Mesendoderm (in vitro differentiated cells): Measurements from ENCODE around the gene BRICD5.

Source experiments
- DNase-seq: peaks from one replicate; pipeline ENCODE4 v3.0.0; 2013
- H2AK5ac ChIP-seq: 2 replicates; pipeline ENCODE4 v1.6.1; 2013; ENCODE audit warnings: low read length, inconsistent platforms
- H2BK120ac ChIP-seq: 2 replicates; pipeline ENCODE4 v1.6.1; 2013; ENCODE audit warnings: low read depth, mild to moderate bottlenecking, low read length, moderate library complexity, mixed read lengths
- H2BK15ac ChIP-seq: replicated peaks from 2 replicates; pipeline ENCODE4 v1.6.1; 2013; ENCODE audit warnings: low read depth, mild to moderate bottlenecking, moderate library complexity
- H2BK5ac ChIP-seq: 2 replicates; pipeline ENCODE4 v1.6.1; 2013; ENCODE audit warnings: low read length, inconsistent platforms
- H3K18ac ChIP-seq: 2 replicates; pipeline ENCODE4 v1.6.1; 2013; ENCODE audit warnings: mild to moderate bottlenecking, low read length, mixed read lengths
- H3K23ac ChIP-seq: one replicate; pipeline ENCODE4 v1.6.1; 2013; ENCODE audit warnings: low read length
- H3K27ac ChIP-seq: 2 replicates; pipeline ENCODE4 v1.5.1; 2013; ENCODE audit warnings: low read depth, mild to moderate bottlenecking, inconsistent platforms, low read length, moderate library complexity
- H3K27me3 ChIP-seq: 2 replicates; pipeline ENCODE4 v1.6.1; 2013; ENCODE audit warnings: low read length, control low read depth, mild to moderate bottlenecking, inconsistent platforms; ENCODE audit not compliant: insufficient read depth, poor library complexity
- H3K36me3 ChIP-seq: 2 replicates; pipeline ENCODE4 v1.6.1; 2013; ENCODE audit warnings: low read length, inconsistent platforms; ENCODE audit not compliant: control insufficient read depth, insufficient read depth
- H3K4ac ChIP-seq: one replicate; pipeline ENCODE4 v1.6.1; 2013; ENCODE audit warnings: low read depth, mild to moderate bottlenecking, low read length, moderate library complexity
- H3K4me1 ChIP-seq: 2 replicates; pipeline ENCODE4 v1.6.1; 2013; ENCODE audit warnings: low read depth, low read length, inconsistent platforms; ENCODE audit not compliant: control insufficient read depth
- H3K4me2 ChIP-seq: 2 replicates; pipeline ENCODE4 v1.6.1; 2013; ENCODE audit warnings: low read length
- H3K4me3 ChIP-seq: 2 replicates; pipeline ENCODE4 v1.5.1; 2013; ENCODE audit warnings: mild to moderate bottlenecking, low read length
- H3K56ac ChIP-seq: one replicate; pipeline ENCODE4 v1.6.1; 2013; ENCODE audit warnings: low read length
- H3K79me1 ChIP-seq: 2 replicates; pipeline ENCODE4 v1.6.1; 2013; ENCODE audit warnings: low read length, inconsistent platforms
- H3K79me2 ChIP-seq: 2 replicates; pipeline ENCODE4 v1.6.1; 2013; ENCODE audit warnings: mild to moderate bottlenecking, low read length; ENCODE audit not compliant: control insufficient read depth, insufficient read depth
- H3K9ac ChIP-seq: 2 replicates; pipeline ENCODE4 v1.6.1; 2013; ENCODE audit warnings: low read length, inconsistent platforms
- H4K5ac ChIP-seq: one replicate; pipeline ENCODE4 v1.6.1; 2013; ENCODE audit warnings: low read length
- H4K8ac ChIP-seq: one replicate; pipeline ENCODE4 v1.6.1; 2013; ENCODE audit warnings: low read depth, mild to moderate bottlenecking, control low read depth, low read length, moderate library complexity
- WGBS: extraction: QIAGEN DNeasy Blood & Tissue Kit; methylation state at CpG from one replicate; pipeline ENCODE4 v1.1.7; 2013; ENCODE audit warnings: low lambda C conversion rate, missing lambda C conversion rate; ENCODE audit not compliant: insufficient coverage; ENCODE audit errors: extremely low coverage; 5-methylcytosine and 5-hydroxymethylcytosine counted together

Gene BRICD5

DNA sequence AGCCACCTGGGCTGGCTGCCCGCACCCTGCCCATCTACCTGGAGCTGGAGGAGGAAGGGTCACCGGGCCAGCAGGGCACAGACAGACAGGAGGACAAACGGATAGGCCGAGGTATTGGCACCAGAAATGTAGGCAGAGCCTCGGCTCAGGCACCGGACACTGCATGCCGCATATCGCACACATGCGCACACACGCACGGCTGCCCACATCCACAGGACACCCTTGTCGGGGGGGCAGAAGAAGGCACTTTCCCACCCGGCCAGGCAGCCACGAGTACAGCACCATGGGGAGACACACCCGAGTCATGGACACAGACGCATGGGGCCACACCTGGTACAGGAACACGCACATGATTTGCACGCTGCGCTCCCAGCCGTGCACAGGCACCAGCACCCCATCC lies 28.7 kb downstream of the BRICD5 start:
- H2BK120ac ChIP-seq = no peak overlapping the region
- WGBS = no CpG with 5 or more reads among the region's 20 CpGs

DNA sequence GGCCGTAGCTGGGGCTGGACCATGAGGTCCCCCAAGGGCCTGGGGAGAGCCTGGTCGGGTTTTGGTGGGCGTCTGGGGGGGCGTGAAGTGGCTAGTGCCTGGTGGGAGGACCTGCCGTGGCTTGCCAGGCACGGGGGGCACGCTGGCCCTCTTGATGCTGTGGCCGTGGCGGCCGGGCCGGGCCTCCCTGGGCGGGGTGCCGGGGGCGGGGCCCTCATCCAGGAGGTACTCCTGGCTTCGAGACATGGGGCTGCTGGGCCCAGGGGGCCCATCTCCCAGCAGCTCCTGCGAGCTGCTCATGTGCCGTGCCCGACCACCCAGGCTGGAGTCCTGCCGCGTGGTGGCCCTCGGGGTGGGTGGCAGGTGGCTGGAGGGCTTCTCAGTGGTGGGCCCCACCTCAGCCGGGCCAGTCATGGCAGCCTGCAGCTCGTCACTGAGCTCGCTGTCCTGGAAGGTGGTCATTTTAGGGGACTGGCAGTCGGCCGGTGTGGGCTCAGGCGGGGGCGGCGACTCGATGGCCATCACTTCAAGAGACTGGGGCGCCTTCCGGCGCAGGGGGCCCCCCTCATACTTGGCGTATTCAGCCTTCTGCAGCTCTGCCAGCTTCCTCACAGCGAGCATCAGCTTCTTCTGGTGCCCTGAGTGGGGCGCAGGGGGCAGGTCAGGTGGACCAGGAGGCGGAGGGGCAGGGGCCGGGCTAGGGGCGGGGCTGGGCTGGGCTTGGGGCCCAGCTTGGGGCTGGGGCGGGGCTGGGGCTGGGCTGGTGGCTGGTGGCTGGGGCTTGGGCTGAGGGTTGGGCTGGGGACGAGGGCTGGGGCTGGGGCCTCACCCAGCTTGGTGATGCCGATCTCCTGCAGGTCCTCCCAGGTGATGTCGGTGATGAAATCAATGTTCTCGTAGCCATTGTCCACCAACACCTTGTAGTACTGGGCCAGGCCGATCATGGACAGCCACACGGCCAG lies 29.4 kb downstream of the BRICD5 start:
- no peak overlapping the region for H2AK5ac ChIP-seq
- no peak overlapping the region for H4K5ac ChIP-seq
- no peak overlapping the region for H3K4me2 ChIP-seq
- H4K8ac ChIP-seq = no peak overlapping the region
- no peak overlapping the region for H3K56ac ChIP-seq
- peaks cover 2% of the 10 kb centered on the region for H3K36me3 ChIP-seq
- H3K4me3 ChIP-seq = no peak overlapping the region
- no peak overlapping the region for H3K4ac ChIP-seq
- no CpG with 5 or more reads among the region's 46 CpGs for WGBS
- DNase-seq = no peak
- no peak overlapping the region for H2BK120ac ChIP-seq
- H3K18ac ChIP-seq = no peak overlapping the region
- no peak overlapping the region for H3K9ac ChIP-seq
- no peaks in the 10 kb centered on the region for H3K79me2 ChIP-seq
- no peaks in the 10 kb centered on the region for H3K79me1 ChIP-seq
- H2BK15ac ChIP-seq = no peak overlapping the region
- H3K27ac ChIP-seq = no peak overlapping the region
- H3K27me3 ChIP-seq = no peaks in the 10 kb centered on the region
- H3K23ac ChIP-seq = no peak overlapping the region
- H3K4me1 ChIP-seq = no peaks in the 10 kb centered on the region
- H2BK5ac ChIP-seq = no peak overlapping the region

More for the DNA sequence above, 28.7 kb downstream of the BRICD5 start:
- Histone ChIP-seq H3K79me2 (no peaks in the 10 kb centered on the region), H3K36me3 (peaks cover 2% of the 10 kb centered on the region), H2BK5ac (no peak overlapping the region), H3K23ac (no peak overlapping the region), H3K4me3 (no peak overlapping the region), H4K5ac (no peak overlapping the region), H3K56ac (no peak overlapping the region), H4K8ac (no peak overlapping the region), H3K79me1 (no peaks in the 10 kb centered on the region), H3K4ac (no peak overlapping the region), H3K9ac (no peak overlapping the region), H2BK15ac (no peak overlapping the region), H2AK5ac (no peak overlapping the region), H3K18ac (no peak overlapping the region), H3K27me3 (no peaks in the 10 kb centered on the region), H3K4me2 (no peak overlapping the region), H3K4me1 (no peaks in the 10 kb centered on the region), H3K27ac (no peak overlapping the region)
- no peak for DNase-seq

DNA sequence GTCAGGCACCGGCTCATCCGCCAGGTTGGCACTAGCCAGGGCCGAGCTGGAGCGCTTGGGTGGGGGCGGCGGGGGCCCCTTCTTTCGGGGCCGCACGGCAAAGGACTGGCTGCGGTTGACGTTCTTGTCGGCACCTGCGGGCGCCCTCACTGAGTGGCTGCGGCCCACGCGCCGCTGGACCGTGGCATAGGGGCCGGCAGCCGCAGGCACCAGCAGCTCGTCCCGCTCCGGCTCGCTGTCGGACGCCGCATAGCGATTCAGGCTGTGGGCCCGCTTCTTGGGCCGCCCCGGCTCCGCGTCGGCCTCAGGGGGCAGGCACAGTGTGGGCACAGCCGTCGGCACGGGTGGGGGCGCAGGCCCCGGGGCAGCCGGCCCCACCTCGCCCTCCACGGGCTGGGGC lies 30.2 kb downstream of the BRICD5 start:
- Histone ChIP-seq H3K23ac (no peak overlapping the region), H3K4me2 (no peak overlapping the region), H3K36me3 (peaks cover 5% of the 10 kb centered on the region), H3K18ac (no peak overlapping the region), H3K27me3 (no peaks in the 10 kb centered on the region), H3K4me1 (no peaks in the 10 kb centered on the region), H2BK120ac (no peak overlapping the region), H2BK5ac (no peak overlapping the region), H4K5ac (no peak overlapping the region), H3K4ac (no peak overlapping the region), H3K9ac (no peak overlapping the region), H4K8ac (no peak overlapping the region), H3K79me1 (no peaks in the 10 kb centered on the region), H2AK5ac (no peak overlapping the region), H3K79me2 (no peaks in the 10 kb centered on the region), H3K27ac (no peak overlapping the region), H3K4me3 (no peak overlapping the region), H2BK15ac (no peak overlapping the region), H3K56ac (no peak overlapping the region)
- no CpG with 5 or more reads among the region's 43 CpGs for WGBS
- DNase-seq = no peak

DNA sequence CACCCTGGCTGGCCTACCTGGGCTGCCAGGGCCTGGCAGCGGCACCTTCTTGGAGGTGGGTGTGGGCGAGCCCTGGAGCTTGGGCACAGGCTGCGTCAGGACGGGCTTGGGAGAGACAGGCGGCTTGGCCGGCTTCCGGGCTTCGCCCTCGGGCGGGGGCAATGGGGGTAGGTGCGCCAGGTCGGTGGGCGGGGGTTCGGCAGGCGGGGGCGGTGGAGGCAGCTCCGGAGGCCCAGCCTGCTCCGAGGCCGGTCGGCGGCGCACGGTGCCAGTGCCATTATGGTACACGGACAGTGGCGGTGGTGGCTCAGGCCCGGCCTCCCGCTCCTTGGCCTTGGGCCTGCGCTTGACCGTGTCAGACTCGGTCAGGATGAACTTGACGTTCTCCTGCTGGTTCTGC lies 31.1 kb downstream of the BRICD5 start:
- no CpG with 5 or more reads among the region's 31 CpGs for WGBS
- Histone ChIP-seq H3K4me1 (no peaks in the 10 kb centered on the region), H4K5ac (no peak overlapping the region), H2AK5ac (no peak overlapping the region), H3K4me3 (no peak overlapping the region), H3K27ac (no peak overlapping the region), H3K27me3 (no peaks in the 10 kb centered on the region), H3K4ac (no peak overlapping the region), H3K4me2 (no peak overlapping the region), H3K79me2 (no peaks in the 10 kb centered on the region), H3K9ac (no peak overlapping the region), H3K79me1 (no peaks in the 10 kb centered on the region), H3K18ac (no peak overlapping the region), H4K8ac (no peak overlapping the region), H3K23ac (no peak overlapping the region), H2BK15ac (no peak overlapping the region), H2BK5ac (no peak overlapping the region), H2BK120ac (no peak overlapping the region), H3K56ac (no peak overlapping the region), H3K36me3 (peaks cover 8% of the 10 kb centered on the region)
- no peak for DNase-seq

DNA sequence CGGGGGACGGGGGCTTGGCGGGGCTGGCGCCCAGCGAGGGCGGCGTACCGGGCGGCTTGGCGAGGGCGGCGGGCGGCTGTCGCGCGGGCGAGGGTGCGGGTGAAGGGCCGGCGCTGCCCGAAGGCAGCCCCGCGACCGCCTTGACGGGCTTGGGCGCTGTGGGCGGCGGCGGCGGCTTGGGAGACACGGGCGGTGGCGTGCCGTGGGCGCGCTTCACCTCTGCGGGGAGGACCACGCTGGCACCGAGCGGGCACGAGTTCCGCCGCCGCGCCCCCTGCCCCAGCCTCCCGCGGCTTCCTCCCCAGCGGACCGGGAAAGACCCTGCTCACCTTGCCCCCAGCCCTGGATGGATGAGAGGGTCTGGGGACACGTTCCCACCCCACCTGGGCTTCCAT lies 31.6 kb downstream of the BRICD5 start:
- Histone ChIP-seq H2BK15ac (no peak overlapping the region), H2BK120ac (no peak overlapping the region), H3K27ac (no peak overlapping the region), H3K79me2 (no peaks in the 10 kb centered on the region), H3K56ac (no peak overlapping the region), H4K8ac (no peak overlapping the region), H3K9ac (no peak overlapping the region), H3K4me2 (no peak overlapping the region), H3K27me3 (no peaks in the 10 kb centered on the region), H3K23ac (no peak overlapping the region), H3K36me3 (peaks cover 10% of the 10 kb centered on the region), H2BK5ac (no peak overlapping the region), H3K79me1 (no peaks in the 10 kb centered on the region), H3K4me1 (no peaks in the 10 kb centered on the region), H3K4me3 (no peak overlapping the region), H4K5ac (no peak overlapping the region), H2AK5ac (no peak overlapping the region), H3K18ac (no peak overlapping the region), H3K4ac (no peak overlapping the region)
- no peak for DNase-seq
- WGBS = no CpG with 5 or more reads among the region's 50 CpGs
